Neural cell (in vitro differentiated cells): ENCODE data around the gene ROR2.

ENCODE experiments used
- EP300 ChIP-seq: fragments of 450-650 bp; conservative IDR thresholded peaks from 2 replicates; pipeline ENCODE4 v1.6.1; 2014; ENCODE audit warnings: antibody characterized with exemption, mild to moderate bottlenecking, moderate library complexity; ENCODE audit not compliant: poor library complexity, severe bottlenecking
- POLR2AphosphoS5 ChIP-seq: IDR thresholded peaks from 2 replicates; pipeline ENCODE4 v1.6.1; 2012
- TF ChIP-seq, protein P1 (sequence below): fragments of 450-650 bp; IDR thresholded peaks from 2 replicates; pipeline ENCODE4 v1.5.1; 2014; ENCODE audit warnings: antibody characterized with exemption, mild to moderate bottlenecking, moderate library complexity; ENCODE audit not compliant: poor library complexity, severe bottlenecking

GRCh38 chr9:91972711-91973110, 22.7 kb upstream of the ROR2 start:
- TF ChIP-seq, protein P1, sequence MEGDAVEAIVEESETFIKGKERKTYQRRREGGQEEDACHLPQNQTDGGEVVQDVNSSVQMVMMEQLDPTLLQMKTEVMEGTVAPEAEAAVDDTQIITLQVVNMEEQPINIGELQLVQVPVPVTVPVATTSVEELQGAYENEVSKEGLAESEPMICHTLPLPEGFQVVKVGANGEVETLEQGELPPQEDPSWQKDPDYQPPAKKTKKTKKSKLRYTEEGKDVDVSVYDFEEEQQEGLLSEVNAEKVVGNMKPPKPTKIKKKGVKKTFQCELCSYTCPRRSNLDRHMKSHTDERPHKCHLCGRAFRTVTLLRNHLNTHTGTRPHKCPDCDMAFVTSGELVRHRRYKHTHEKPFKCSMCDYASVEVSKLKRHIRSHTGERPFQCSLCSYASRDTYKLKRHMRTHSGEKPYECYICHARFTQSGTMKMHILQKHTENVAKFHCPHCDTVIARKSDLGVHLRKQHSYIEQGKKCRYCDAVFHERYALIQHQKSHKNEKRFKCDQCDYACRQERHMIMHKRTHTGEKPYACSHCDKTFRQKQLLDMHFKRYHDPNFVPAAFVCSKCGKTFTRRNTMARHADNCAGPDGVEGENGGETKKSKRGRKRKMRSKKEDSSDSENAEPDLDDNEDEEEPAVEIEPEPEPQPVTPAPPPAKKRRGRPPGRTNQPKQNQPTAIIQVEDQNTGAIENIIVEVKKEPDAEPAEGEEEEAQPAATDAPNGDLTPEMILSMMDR, result no peak
- TF ChIP-seq POLR2AphosphoS5 (no peak), EP300 (no peak)
